Thyroid gland (tissue), 4 donors: Measurements from ENCODE around the gene GCNT4.

Source experiments
- CTCF ChIP-seq, 6 experiments: fragments of 200-600 bp in 3 of 6; fragments of 450-650 bp in 3 of 6; sonication (generic) in 3 of 6; IDR thresholded peaks; one replicate each; pipeline ENCODE4 v1.5.1; 2016 to 2019; ENCODE audit warnings: antibody characterized with exemption in 6 of 6, mild to moderate bottlenecking in 2 of 6, inconsistent platforms in 1 of 6, moderate library complexity in 1 of 6
- POLR2A ChIP-seq, 2 donors: fragments of 450-650 bp; IDR thresholded peaks; one replicate each; pipeline ENCODE4 v1.6.1; 2017; ENCODE audit warnings: antibody characterized with exemption in 2 of 2, mild to moderate bottlenecking in 2 of 2, moderate library complexity in 1 of 2

GRCh38 chr5:75053304-75054133 is 1.2 kb upstream of the GCNT4 start:
- TF ChIP-seq CTCF (IDR thresholded peaks at IDR 0.05) (peak in 1 of 6 experiments; percentile 7), POLR2A (IDR thresholded peaks at IDR 0.05) (peak in 1 of 2 donors; percentile 52)
